ENCODE results near the gene GALNT18.

DNA sequence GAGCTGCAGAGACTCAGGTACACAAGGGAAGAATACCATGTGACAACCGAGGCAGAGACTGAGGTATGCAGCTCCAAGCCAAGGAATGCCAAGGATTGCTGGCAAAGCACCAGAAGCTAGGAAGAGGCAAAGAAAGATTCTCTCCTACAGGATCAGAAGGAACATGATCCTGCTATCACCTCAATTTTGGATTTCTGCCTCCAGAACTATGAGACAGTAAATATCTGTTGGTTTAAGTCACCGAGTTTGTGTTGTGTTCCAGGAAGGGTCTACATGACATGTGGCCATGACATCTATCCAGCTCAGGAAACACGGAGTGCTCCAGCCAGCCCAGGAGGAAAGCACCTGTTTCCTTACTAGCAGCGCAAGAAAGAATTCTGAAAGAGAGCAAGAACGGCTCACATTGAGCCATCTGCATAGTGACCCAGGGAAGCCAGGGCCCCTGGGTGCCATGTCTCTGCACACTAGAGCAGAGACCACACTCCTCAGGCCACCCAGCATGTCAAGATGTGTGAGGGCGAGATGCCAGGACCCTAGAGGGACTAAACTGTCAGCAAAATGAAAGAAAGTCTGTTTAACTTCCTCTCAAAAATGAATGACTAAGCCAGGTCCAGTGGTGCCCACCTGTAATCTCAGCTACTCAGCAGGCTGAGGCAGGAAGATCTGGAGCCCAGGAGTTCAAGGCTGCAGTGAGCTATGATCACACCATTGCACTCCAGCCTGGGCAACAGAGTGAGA lies 35.6 kb upstream of the GALNT18 start:
- TF ChIP-seq, protein P1, sequence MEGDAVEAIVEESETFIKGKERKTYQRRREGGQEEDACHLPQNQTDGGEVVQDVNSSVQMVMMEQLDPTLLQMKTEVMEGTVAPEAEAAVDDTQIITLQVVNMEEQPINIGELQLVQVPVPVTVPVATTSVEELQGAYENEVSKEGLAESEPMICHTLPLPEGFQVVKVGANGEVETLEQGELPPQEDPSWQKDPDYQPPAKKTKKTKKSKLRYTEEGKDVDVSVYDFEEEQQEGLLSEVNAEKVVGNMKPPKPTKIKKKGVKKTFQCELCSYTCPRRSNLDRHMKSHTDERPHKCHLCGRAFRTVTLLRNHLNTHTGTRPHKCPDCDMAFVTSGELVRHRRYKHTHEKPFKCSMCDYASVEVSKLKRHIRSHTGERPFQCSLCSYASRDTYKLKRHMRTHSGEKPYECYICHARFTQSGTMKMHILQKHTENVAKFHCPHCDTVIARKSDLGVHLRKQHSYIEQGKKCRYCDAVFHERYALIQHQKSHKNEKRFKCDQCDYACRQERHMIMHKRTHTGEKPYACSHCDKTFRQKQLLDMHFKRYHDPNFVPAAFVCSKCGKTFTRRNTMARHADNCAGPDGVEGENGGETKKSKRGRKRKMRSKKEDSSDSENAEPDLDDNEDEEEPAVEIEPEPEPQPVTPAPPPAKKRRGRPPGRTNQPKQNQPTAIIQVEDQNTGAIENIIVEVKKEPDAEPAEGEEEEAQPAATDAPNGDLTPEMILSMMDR (IDR thresholded peaks at IDR 0.05; ENCODE audit: extremely low read depth in 1 of 2, insufficient read depth in 1 of 2, low read depth in 1 of 2, low read length in 2 of 2) = no peak
- TF ChIP-seq POLR2A (IDR thresholded peaks at IDR 0.05; ENCODE audit: low read depth, low read length) (no peak), EZH2 (IDR thresholded peaks at IDR 0.05; ENCODE audit: borderline replicate concordance, low read depth, low read length, severe bottlenecking) (no peak), POLR2AphosphoS5 (IDR thresholded peaks at IDR 0.05; ENCODE audit: insufficient read depth, low read depth, low read length) (no peak), FOS (IDR thresholded peaks at IDR 0.05; ENCODE audit: borderline replicate concordance, insufficient read depth, low read length) (no peak), GATA2 (IDR thresholded peaks at IDR 0.05; ENCODE audit: insufficient read depth, insufficient read length, low read depth, low read length) (no peak)
- TF ChIP-seq, protein P2, sequence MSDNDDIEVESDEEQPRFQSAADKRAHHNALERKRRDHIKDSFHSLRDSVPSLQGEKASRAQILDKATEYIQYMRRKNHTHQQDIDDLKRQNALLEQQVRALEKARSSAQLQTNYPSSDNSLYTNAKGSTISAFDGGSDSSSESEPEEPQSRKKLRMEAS (IDR thresholded peaks at IDR 0.05; ENCODE audit: insufficient read depth, insufficient read length) = no peak

All from endothelial cell of umbilical vein (primary cell).